Liver (tissue), 9 donors: ENCODE results near the gene BRD2. TPM values are rescaled to one million over a fixed set of nuclear protein-coding genes. Genes with fewer than 3 reads are reported as not detected.

ENCODE experiments used
- DNase-seq: peaks from one replicate; pipeline ENCODE4 v3.0.0-alpha.2; 2017; ENCODE audit warnings: low spot score
- H3K27ac ChIP-seq, 2 donors: one replicate each; pipeline ENCODE4 v1.7.0; 2013; ENCODE audit warnings: inconsistent platforms in 2 of 2, low read length in 2 of 2, control low read depth in 1 of 2, low read depth in 1 of 2, mild to moderate bottlenecking in 1 of 2
- H3K27me3 ChIP-seq, 4 donors: one replicate each; pipeline versions ENCODE4 v1.6.1 to v1.7.0; 2013; ENCODE audit warnings: low read length in 3 of 4, inconsistent platforms in 1 of 4, mild to moderate bottlenecking in 1 of 4, moderate library complexity in 1 of 4; ENCODE audit not compliant: control insufficient read depth in 4 of 4, insufficient read depth in 4 of 4
- H3K36me3 ChIP-seq, 4 donors: one replicate each; pipeline versions ENCODE4 v1.6.1 to v1.7.0; 2013; ENCODE audit warnings: low read length in 3 of 4, mild to moderate bottlenecking in 3 of 4, low read depth in 1 of 4, moderate library complexity in 1 of 4; ENCODE audit not compliant: control insufficient read depth in 4 of 4, insufficient read depth in 3 of 4
- H3K4me1 ChIP-seq, 4 donors: one replicate each; pipeline versions ENCODE4 v1.6.1 to v1.7.0; 2013; ENCODE audit warnings: low read length in 3 of 4, mild to moderate bottlenecking in 3 of 4, moderate library complexity in 1 of 4; ENCODE audit not compliant: control insufficient read depth in 4 of 4, insufficient read depth in 4 of 4
- H3K4me3 ChIP-seq, 3 donors: one replicate each; pipeline versions ENCODE4 v1.6.1 to v1.7.0; 2013; ENCODE audit warnings: low read length in 3 of 3, control low read depth in 1 of 3, low read depth in 1 of 3, mild to moderate bottlenecking in 1 of 3
- H3K9ac ChIP-seq, 2 donors: one replicate each; pipeline ENCODE4 v1.7.0; 2013; ENCODE audit warnings: low read length in 2 of 2, mild to moderate bottlenecking in 2 of 2, moderate library complexity in 2 of 2, control low read depth in 1 of 2, low read depth in 1 of 2
- H3K9me3 ChIP-seq, 4 donors: one replicate each; pipeline versions ENCODE4 v1.6.1 to v1.7.0; 2013; ENCODE audit warnings: low read length in 3 of 4; ENCODE audit not compliant: control insufficient read depth in 4 of 4
- CTCF ChIP-seq: fragments of 150-350 bp; IDR thresholded peaks from 2 replicates; pipeline ENCODE4 v1.5.1; 2017; ENCODE audit warnings: improper control_type of control experiment, low read depth, low read length; ENCODE audit not compliant: missing input control
- EGR1 ChIP-seq, 2 donors: IDR thresholded peaks; 2 replicates each; pipeline ENCODE4 v1.6.1; 2016 to 2018; ENCODE audit warnings: antibody characterized with exemption in 2 of 2, low read depth in 2 of 2
- FOXA1 ChIP-seq: IDR thresholded peaks from 2 replicates; pipeline ENCODE4 v1.6.1; 2016; ENCODE audit warnings: antibody characterized with exemption
- FOXA2 ChIP-seq: IDR thresholded peaks from 2 replicates; pipeline ENCODE4 v1.6.1; 2016; ENCODE audit warnings: antibody characterized with exemption
- GABPA ChIP-seq, 2 donors: IDR thresholded peaks in 1 of 2; conservative IDR thresholded peaks in 1 of 2; 2 replicates each; pipeline ENCODE4 v1.6.1; 2016; ENCODE audit warnings: antibody characterized with exemption in 2 of 2, mild to moderate bottlenecking in 1 of 2, moderate library complexity in 1 of 2
- HNF4A ChIP-seq, 2 donors: conservative IDR thresholded peaks; 2 replicates each; pipeline ENCODE4 v1.6.1; 2016; ENCODE audit warnings: antibody characterized with exemption in 2 of 2, mild to moderate bottlenecking in 2 of 2
- HNF4G ChIP-seq: IDR thresholded peaks from 2 replicates; pipeline ENCODE4 v1.6.1; 2016; ENCODE audit warnings: antibody characterized with exemption
- JUND ChIP-seq, 2 donors: IDR thresholded peaks; 2 replicates each; pipeline ENCODE4 v1.6.1; 2016; ENCODE audit warnings: antibody characterized with exemption in 2 of 2
- MAX ChIP-seq: IDR thresholded peaks from 2 replicates; pipeline ENCODE4 v1.6.1; 2016; ENCODE audit warnings: antibody characterized with exemption
- NR2F2 ChIP-seq: IDR thresholded peaks from 2 replicates; pipeline ENCODE4 v1.6.1; 2016; ENCODE audit warnings: antibody characterized with exemption
- RAD21 ChIP-seq, 2 donors: IDR thresholded peaks; 2 replicates each; pipeline ENCODE4 v1.6.1; 2016; ENCODE audit warnings: antibody characterized with exemption in 2 of 2, mild to moderate bottlenecking in 2 of 2
- REST ChIP-seq: IDR thresholded peaks from 2 replicates; pipeline ENCODE4 v1.6.1; 2016; ENCODE audit warnings: antibody characterized with exemption, mild to moderate bottlenecking
- RXRA ChIP-seq, 2 donors: IDR thresholded peaks; 2 replicates each; pipeline ENCODE4 v1.6.1; 2017 to 2018; ENCODE audit warnings: antibody characterized with exemption in 2 of 2, mild to moderate bottlenecking in 1 of 2
- SP1 ChIP-seq: IDR thresholded peaks from 2 replicates; pipeline ENCODE4 v1.6.1; 2018; ENCODE audit warnings: antibody characterized with exemption, mild to moderate bottlenecking
- TAF1 ChIP-seq: conservative IDR thresholded peaks from 2 replicates; pipeline ENCODE4 v1.6.1; 2016; ENCODE audit warnings: antibody characterized with exemption, mild to moderate bottlenecking
- YY1 ChIP-seq: IDR thresholded peaks from 2 replicates; pipeline ENCODE4 v1.6.1; 2016; ENCODE audit warnings: antibody characterized with exemption, mild to moderate bottlenecking
- WGBS: extraction: QIAGEN DNeasy Blood & Tissue Kit; methylation state at CpG from one replicate; pipeline ENCODE4 v1.1.7; 2013; 5-methylcytosine and 5-hydroxymethylcytosine counted together
- polyA plus RNA-seq, 2 donors: library from polyadenylated mRNA; stranded (reverse) in 1 of 2; unstranded in 1 of 2; fragments of 200-250 nt in 1 of 2; fragments of >200 nt in 1 of 2; fragmentation: Nextera tagmentation in 1 of 2; extraction: Ambion mirVana in 1 of 2; gene quantifications; one replicate each; pipeline versions ENCODE4 v1.2.1 to v1.2.3, GENCODE V29; 2013 to 2015
- total RNA-seq, 2 donors: library from RNA; depleted of rRNA; stranded (reverse); fragments of >200 nt; gene quantifications; one replicate each; pipeline ENCODE4 v1.2.3, GENCODE V29; 2014
- TF ChIP-seq, protein P1 (sequence below): IDR thresholded peaks from 2 replicates; pipeline ENCODE4 v1.6.1; 2016; ENCODE audit warnings: antibody characterized with exemption
- TF ChIP-seq, protein P2 (sequence below): IDR thresholded peaks from 2 replicates; pipeline ENCODE4 v1.6.1; 2016; ENCODE audit warnings: antibody characterized with exemption
- donor health status: healthy.
- donor health status: healthy.
- donor health status: healthy.
- donor health status: healthy.
- donor health status: healthy.

BRD2 gene
- total and polyA plus RNA-seq, 4 donors = 29.8 to 100 (median 50.2) TPM

- H3K4me1 ChIP-seq = peaks cover under 1 to 35% (median 30%) of the 10 kb centered on the region in 4 donors
- no peak for DNase-seq
- no peak for TF ChIP-seq HNF4G
- TF ChIP-seq, protein P1, sequence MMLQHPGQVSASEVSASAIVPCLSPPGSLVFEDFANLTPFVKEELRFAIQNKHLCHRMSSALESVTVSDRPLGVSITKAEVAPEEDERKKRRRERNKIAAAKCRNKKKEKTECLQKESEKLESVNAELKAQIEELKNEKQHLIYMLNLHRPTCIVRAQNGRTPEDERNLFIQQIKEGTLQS = no peak
- TF ChIP-seq EGR1 (IDR thresholded peaks at IDR 0.05; ENCODE audit: low read depth in 2 of 2) = no peak
- TF ChIP-seq, protein P2, sequence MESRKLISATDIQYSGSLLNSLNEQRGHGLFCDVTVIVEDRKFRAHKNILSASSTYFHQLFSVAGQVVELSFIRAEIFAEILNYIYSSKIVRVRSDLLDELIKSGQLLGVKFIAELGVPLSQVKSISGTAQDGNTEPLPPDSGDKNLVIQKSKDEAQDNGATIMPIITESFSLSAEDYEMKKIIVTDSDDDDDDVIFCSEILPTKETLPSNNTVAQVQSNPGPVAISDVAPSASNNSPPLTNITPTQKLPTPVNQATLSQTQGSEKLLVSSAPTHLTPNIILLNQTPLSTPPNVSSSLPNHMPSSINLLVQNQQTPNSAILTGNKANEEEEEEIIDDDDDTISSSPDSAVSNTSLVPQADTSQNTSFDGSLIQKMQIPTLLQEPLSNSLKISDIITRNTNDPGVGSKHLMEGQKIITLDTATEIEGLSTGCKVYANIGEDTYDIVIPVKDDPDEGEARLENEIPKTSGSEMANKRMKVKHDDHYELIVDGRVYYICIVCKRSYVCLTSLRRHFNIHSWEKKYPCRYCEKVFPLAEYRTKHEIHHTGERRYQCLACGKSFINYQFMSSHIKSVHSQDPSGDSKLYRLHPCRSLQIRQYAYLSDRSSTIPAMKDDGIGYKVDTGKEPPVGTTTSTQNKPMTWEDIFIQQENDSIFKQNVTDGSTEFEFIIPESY = no peak
- TF ChIP-seq NR2F2 = no peak
- TF ChIP-seq RAD21 (IDR thresholded peaks at IDR 0.05) = no peak
- no peak for TF ChIP-seq FOXA1
- no peak for TF ChIP-seq SP1
- TF ChIP-seq GABPA (IDR thresholded peaks at IDR 0.05 in 1 of 2, conservative IDR thresholded peaks at IDR 0.05 in 1 of 2) = no peak
- no peak for TF ChIP-seq TAF1
- TF ChIP-seq FOXA2 = no peak
- no peak for TF ChIP-seq JUND (IDR thresholded peaks at IDR 0.05)
- no peak for TF ChIP-seq CTCF
- H3K36me3 ChIP-seq = peaks cover 6 to 20% (median 13%) of the 10 kb centered on the region in 4 donors
- peak overlapping the region; percentile 96 to 100 for H3K9ac ChIP-seq
- H3K4me3 ChIP-seq = peak overlapping the region; percentile 81 to 93 (median 87)
- peak overlapping the region; percentile 99 to 100 for H3K27ac ChIP-seq
- WGBS = under 1% methylated on average over 15 of the region's 15 CpGs
- no peaks in the 10 kb centered on the region for H3K9me3 ChIP-seq
- no peaks in the 10 kb centered on the region for H3K27me3 ChIP-seq
Observed at GRCh38 chr6:32971242-32971580, 2.8 kb downstream of the BRD2 start.

DNA sequence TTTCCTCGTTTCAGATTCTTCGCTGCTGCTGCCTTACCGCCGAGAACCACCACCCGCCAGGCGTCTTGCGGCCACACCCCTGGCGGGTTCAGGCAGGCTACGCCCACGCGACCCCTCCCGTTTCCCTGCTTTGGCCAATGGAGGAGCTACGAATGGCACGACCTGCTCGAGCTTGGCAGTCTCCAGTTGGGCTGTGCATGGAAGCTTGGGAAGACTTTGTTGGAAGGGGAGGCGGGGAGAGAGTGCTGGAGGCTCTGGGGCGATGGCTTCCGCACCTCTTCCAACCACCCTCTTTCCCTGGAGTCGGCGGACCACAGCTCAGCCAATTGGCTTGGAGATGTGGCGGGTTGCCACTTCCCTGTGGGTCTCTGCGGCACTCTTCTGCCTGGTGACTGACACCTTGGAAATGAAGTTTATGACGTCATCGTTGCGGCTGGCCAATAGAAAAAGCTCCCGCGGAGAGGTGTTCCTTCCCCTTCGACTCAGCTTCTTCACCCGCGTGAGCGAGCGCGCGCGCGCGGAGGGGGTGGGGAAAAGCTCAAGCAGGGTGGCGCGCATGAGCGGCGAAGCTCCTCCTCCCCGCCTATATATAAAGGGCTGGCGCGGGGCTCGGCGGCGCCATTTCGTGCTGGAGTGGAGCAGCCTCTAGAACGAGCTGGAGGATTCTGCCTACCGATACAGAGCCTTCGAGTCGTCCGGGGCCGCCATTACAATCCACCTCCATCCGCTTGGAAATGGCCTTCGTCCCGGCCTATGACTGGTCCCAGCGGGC lies 3.4 kb downstream of the BRD2 start:
- Histone ChIP-seq H3K4me3 (peak overlapping the region; percentile 88 to 98 (median 95)), H3K27me3 (no peaks in the 10 kb centered on the region), H3K9ac (peak overlapping the region; percentile 96 to 100), H3K4me1 (peaks cover 1 to 36% (median 30%) of the 10 kb centered on the region in 4 donors), H3K36me3 (peaks cover 10 to 25% (median 19%) of the 10 kb centered on the region in 4 donors), H3K9me3 (no peaks in the 10 kb centered on the region), H3K27ac (peak overlapping the region; percentile 99 to 100)
- peak; percentile 99 for DNase-seq
- WGBS = under 1% methylated on average over 58 of the region's 58 CpGs
- peak in 1 of 2 donors; percentile 63 for TF ChIP-seq GABPA (IDR thresholded peaks at IDR 0.05 in 1 of 2, conservative IDR thresholded peaks at IDR 0.05 in 1 of 2)
- TF ChIP-seq MAX = peak; percentile 96
- peak; percentile 97 for TF ChIP-seq YY1
- TF ChIP-seq FOXA1 = peak; percentile 42
- TF ChIP-seq RXRA (IDR thresholded peaks at IDR 0.05) = peak; percentile 73 to 74
- TF ChIP-seq FOXA2 = no peak
- TF ChIP-seq SP1 = peak; percentile 91
- TF ChIP-seq REST = peak; percentile 95
- TF ChIP-seq JUND (IDR thresholded peaks at IDR 0.05) = peak; percentile 84 to 90
- peak; percentile 100 for TF ChIP-seq TAF1
- no peak for TF ChIP-seq CTCF
- TF ChIP-seq HNF4G = peak; percentile 0
- TF ChIP-seq, protein P1 = peak; percentile 44
- TF ChIP-seq EGR1 (IDR thresholded peaks at IDR 0.05; ENCODE audit: low read depth in 2 of 2) = peak; percentile 98 to 99
- no peak for TF ChIP-seq RAD21 (IDR thresholded peaks at IDR 0.05)
- TF ChIP-seq HNF4A (conservative IDR thresholded peaks at IDR 0.05) = peak; percentile 2 to 51
- TF ChIP-seq NR2F2 = peak; percentile 78
